ENCODE results near the gene KRT7. TPM values are rescaled to one million over a fixed set of nuclear protein-coding genes. Genes with fewer than 3 reads are reported as not detected.

KRT7 gene
- polyA plus RNA-seq, 1 of the 3 experiments (the other 2 are of a cell fraction) = 5.4 TPM

DNA sequence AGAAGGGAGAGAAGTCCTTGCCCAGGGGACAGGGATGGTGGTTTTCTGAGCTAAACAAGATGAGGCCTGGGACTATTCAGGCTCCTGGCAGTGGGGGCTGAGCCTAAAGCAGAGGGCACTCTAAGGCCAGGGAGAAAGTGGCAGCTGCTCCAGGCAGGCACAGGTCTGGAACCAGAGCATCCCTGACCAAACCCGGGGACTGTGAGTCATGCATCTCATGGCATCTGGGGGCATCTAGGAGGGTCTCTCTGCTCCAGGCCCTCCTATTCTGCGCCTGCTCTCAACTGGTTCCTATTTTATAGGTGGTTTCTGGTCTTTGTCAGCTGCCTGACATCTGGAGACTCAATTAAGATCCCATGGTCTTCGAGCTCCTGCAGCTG, 11.6 kb downstream of the KRT7 start (continued):
- TF ChIP-seq, protein P1, sequence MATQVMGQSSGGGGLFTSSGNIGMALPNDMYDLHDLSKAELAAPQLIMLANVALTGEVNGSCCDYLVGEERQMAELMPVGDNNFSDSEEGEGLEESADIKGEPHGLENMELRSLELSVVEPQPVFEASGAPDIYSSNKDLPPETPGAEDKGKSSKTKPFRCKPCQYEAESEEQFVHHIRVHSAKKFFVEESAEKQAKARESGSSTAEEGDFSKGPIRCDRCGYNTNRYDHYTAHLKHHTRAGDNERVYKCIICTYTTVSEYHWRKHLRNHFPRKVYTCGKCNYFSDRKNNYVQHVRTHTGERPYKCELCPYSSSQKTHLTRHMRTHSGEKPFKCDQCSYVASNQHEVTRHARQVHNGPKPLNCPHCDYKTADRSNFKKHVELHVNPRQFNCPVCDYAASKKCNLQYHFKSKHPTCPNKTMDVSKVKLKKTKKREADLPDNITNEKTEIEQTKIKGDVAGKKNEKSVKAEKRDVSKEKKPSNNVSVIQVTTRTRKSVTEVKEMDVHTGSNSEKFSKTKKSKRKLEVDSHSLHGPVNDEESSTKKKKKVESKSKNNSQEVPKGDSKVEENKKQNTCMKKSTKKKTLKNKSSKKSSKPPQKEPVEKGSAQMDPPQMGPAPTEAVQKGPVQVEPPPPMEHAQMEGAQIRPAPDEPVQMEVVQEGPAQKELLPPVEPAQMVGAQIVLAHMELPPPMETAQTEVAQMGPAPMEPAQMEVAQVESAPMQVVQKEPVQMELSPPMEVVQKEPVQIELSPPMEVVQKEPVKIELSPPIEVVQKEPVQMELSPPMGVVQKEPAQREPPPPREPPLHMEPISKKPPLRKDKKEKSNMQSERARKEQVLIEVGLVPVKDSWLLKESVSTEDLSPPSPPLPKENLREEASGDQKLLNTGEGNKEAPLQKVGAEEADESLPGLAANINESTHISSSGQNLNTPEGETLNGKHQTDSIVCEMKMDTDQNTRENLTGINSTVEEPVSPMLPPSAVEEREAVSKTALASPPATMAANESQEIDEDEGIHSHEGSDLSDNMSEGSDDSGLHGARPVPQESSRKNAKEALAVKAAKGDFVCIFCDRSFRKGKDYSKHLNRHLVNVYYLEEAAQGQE (IDR thresholded peaks at IDR 0.05; ENCODE audit: low read depth, low read length) = no peak
- TF ChIP-seq TEAD4 (IDR thresholded peaks at IDR 0.05; ENCODE audit: borderline replicate concordance, insufficient read depth) (no peak), RAD21 (IDR thresholded peaks at IDR 0.05; ENCODE audit: low read length) (0 out of 2 replicates have a peak, but pooled peaks have one; percentile 10), GABPA (IDR thresholded peaks at IDR 0.05; ENCODE audit: low read depth) (no peak), GATA2 (CRISPR knock-in tag; IDR thresholded peaks at IDR 0.05) (no peak), ELF1 (IDR thresholded peaks at IDR 0.05) (no peak), NFIC (IDR thresholded peaks at IDR 0.05; ENCODE audit: borderline replicate concordance) (no peak)
- TF ChIP-seq, protein P2, sequence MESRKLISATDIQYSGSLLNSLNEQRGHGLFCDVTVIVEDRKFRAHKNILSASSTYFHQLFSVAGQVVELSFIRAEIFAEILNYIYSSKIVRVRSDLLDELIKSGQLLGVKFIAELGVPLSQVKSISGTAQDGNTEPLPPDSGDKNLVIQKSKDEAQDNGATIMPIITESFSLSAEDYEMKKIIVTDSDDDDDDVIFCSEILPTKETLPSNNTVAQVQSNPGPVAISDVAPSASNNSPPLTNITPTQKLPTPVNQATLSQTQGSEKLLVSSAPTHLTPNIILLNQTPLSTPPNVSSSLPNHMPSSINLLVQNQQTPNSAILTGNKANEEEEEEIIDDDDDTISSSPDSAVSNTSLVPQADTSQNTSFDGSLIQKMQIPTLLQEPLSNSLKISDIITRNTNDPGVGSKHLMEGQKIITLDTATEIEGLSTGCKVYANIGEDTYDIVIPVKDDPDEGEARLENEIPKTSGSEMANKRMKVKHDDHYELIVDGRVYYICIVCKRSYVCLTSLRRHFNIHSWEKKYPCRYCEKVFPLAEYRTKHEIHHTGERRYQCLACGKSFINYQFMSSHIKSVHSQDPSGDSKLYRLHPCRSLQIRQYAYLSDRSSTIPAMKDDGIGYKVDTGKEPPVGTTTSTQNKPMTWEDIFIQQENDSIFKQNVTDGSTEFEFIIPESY (IDR thresholded peaks at IDR 0.05; ENCODE audit: borderline replicate concordance, low read depth) = no peak
- TF ChIP-seq, protein P3, sequence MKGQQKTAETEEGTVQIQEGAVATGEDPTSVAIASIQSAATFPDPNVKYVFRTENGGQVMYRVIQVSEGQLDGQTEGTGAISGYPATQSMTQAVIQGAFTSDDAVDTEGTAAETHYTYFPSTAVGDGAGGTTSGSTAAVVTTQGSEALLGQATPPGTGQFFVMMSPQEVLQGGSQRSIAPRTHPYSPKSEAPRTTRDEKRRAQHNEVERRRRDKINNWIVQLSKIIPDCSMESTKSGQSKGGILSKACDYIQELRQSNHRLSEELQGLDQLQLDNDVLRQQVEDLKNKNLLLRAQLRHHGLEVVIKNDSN (IDR thresholded peaks at IDR 0.05; ENCODE audit: borderline replicate concordance, low read depth) = no peak
- TF ChIP-seq, protein P4, sequence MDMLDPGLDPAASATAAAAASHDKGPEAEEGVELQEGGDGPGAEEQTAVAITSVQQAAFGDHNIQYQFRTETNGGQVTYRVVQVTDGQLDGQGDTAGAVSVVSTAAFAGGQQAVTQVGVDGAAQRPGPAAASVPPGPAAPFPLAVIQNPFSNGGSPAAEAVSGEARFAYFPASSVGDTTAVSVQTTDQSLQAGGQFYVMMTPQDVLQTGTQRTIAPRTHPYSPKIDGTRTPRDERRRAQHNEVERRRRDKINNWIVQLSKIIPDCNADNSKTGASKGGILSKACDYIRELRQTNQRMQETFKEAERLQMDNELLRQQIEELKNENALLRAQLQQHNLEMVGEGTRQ (IDR thresholded peaks at IDR 0.05; ENCODE audit: borderline replicate concordance, low read depth, low read length) = no peak
- TF ChIP-seq, protein P5, sequence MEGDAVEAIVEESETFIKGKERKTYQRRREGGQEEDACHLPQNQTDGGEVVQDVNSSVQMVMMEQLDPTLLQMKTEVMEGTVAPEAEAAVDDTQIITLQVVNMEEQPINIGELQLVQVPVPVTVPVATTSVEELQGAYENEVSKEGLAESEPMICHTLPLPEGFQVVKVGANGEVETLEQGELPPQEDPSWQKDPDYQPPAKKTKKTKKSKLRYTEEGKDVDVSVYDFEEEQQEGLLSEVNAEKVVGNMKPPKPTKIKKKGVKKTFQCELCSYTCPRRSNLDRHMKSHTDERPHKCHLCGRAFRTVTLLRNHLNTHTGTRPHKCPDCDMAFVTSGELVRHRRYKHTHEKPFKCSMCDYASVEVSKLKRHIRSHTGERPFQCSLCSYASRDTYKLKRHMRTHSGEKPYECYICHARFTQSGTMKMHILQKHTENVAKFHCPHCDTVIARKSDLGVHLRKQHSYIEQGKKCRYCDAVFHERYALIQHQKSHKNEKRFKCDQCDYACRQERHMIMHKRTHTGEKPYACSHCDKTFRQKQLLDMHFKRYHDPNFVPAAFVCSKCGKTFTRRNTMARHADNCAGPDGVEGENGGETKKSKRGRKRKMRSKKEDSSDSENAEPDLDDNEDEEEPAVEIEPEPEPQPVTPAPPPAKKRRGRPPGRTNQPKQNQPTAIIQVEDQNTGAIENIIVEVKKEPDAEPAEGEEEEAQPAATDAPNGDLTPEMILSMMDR (IDR thresholded peaks at IDR 0.05) = no peak

Data from SK-N-SH (cell line).